Amniotic epithelial cell (primary cell): ENCODE data around the gene GNE.
"Not testable (repeated sequence)": the region's sequence is repeated elsewhere in the genome, so short reads cannot be mapped to it uniquely, and the experiment has no call there.

ENCODE experiments used
- DNase-seq: peaks from one replicate; pipeline ENCODE4 v3.0.0-alpha.2; 2010; ENCODE audit warnings: low read depth

Gene GNE

GRCh38 chr9:36207546-36208012 is 50.7 kb downstream of the GNE start:
- DNase-seq = peak; percentile 75

- peak; percentile 54 for DNase-seq
Observed at GRCh38 chr9:36207016-36207415, 51.2 kb downstream of the GNE start.

- DNase-seq = peak; percentile 41
Observed at GRCh38 chr9:36204906-36205547, 53.2 kb downstream of the GNE start.

GRCh38 chr9:36194326-36195000 is 63.8 kb downstream of the GNE start:
- peak; percentile 26 for DNase-seq

GRCh38 chr9:36193023-36193422 is 65.2 kb downstream of the GNE start:
- DNase-seq = no peak

- peak; percentile 35 for DNase-seq
Observed at GRCh38 chr9:36192196-36192595, 66.1 kb downstream of the GNE start.

GRCh38 chr9:36191686-36192085 is 66.6 kb downstream of the GNE start:
- DNase-seq = peak; percentile 41

GRCh38 chr9:36191290-36191645 is 67.0 kb downstream of the GNE start:
- peak; percentile 26 for DNase-seq

GRCh38 chr9:36190388-36191289 is 67.6 kb downstream of the GNE start, which contains the start of gene CLTA:
TSS of gene CLTA (plus strand) at chr9:36190921. CDS start at chr9:36191057, 136 bp downstream.
- DNase-seq = peak; percentile 99

GRCh38 chr9:36189976-36190375 is 68.3 kb downstream of the GNE start:
- DNase-seq = no peak

- no peak for DNase-seq
Observed at GRCh38 chr9:36188212-36188611, 70.0 kb downstream of the GNE start.

- DNase-seq = peak; percentile 94
Observed at GRCh38 chr9:36187414-36187813, 70.8 kb downstream of the GNE start.

- not testable (repeated sequence) for DNase-seq
Observed at GRCh38 chr9:36180243-36180642, 78.0 kb downstream of the GNE start.

- no peak for DNase-seq
Observed at GRCh38 chr9:36177571-36177970, 80.7 kb downstream of the GNE start.

GRCh38 chr9:36176496-36176895 is 81.8 kb downstream of the GNE start:
- not testable (repeated sequence) for DNase-seq

GRCh38 chr9:36175209-36175608 is 83.0 kb downstream of the GNE start:
- not testable (repeated sequence) for DNase-seq

GRCh38 chr9:36174731-36175130 is 83.5 kb downstream of the GNE start:
- no peak for DNase-seq

- DNase-seq = no peak
Observed at GRCh38 chr9:36174271-36174670, 84.0 kb downstream of the GNE start.

- DNase-seq = no peak
Observed at GRCh38 chr9:36173861-36174260, 84.4 kb downstream of the GNE start.

GRCh38 chr9:36170531-36170930 is 87.7 kb downstream of the GNE start:
- no peak for DNase-seq

GRCh38 chr9:36169708-36170107 is 88.5 kb downstream of the GNE start:
- DNase-seq = no peak

GRCh38 chr9:36169166-36169565 is 89.1 kb downstream of the GNE start, which contains the start of gene CCIN:
TSS of gene CCIN (plus strand) at chr9:36169388. CDS start at chr9:36169503, 115 bp downstream.
- DNase-seq = peak; percentile 29
